Stimulated activated naive CD8-positive, alpha-beta T cell treated with anti-CD3 and anti-CD28 coated beads, Interleukin-15, Interleukin-2, amounts not matched to agents 100 ng/mL and 50 ng/mL, for 24 hours (primary cell): ENCODE data around the gene SLCO1A2.

Experiments used
- H3K27ac Mint-ChIP-seq: one replicate; pipeline ENCODE4 v1.8.0; 2021; ENCODE audit warnings: mild to moderate bottlenecking, mixed read lengths
- H3K27me3 Mint-ChIP-seq: one replicate; pipeline ENCODE4 v1.8.0; 2021; ENCODE audit warnings: mixed read lengths
- H3K36me3 Mint-ChIP-seq: one replicate; pipeline ENCODE4 v1.8.0; 2021; ENCODE audit warnings: low read depth, mixed read lengths
- H3K4me1 Mint-ChIP-seq: one replicate; pipeline ENCODE4 v1.8.0; 2021; ENCODE audit warnings: low read depth, mixed read lengths
- H3K4me3 Mint-ChIP-seq: one replicate; pipeline ENCODE4 v1.8.0; 2021; ENCODE audit warnings: mild to moderate bottlenecking, mixed read lengths
- H3K9me3 Mint-ChIP-seq: one replicate; pipeline ENCODE4 v1.8.0; 2021; ENCODE audit warnings: mixed read lengths

SLCO1A2 gene

GRCh38 chr12:21341769-21342168, 7.1 kb upstream of the SLCO1A2 start:
- H3K4me3 Mint-ChIP-seq: no peak overlapping the region
- H3K9me3 Mint-ChIP-seq: no peaks in the 10 kb centered on the region
- H3K36me3 Mint-ChIP-seq: no peaks in the 10 kb centered on the region
- H3K27ac Mint-ChIP-seq: no peak overlapping the region
- no peaks in the 10 kb centered on the region for H3K27me3 Mint-ChIP-seq
- H3K4me1 Mint-ChIP-seq: peaks cover 12% of the 10 kb centered on the region

GRCh38 chr12:21340403-21340802, 5.7 kb upstream of the SLCO1A2 start:
- no peaks in the 10 kb centered on the region for H3K9me3 Mint-ChIP-seq
- H3K27ac Mint-ChIP-seq: no peak overlapping the region
- H3K4me3 Mint-ChIP-seq: no peak overlapping the region
- no peaks in the 10 kb centered on the region for H3K36me3 Mint-ChIP-seq
- H3K27me3 Mint-ChIP-seq: no peaks in the 10 kb centered on the region
- H3K4me1 Mint-ChIP-seq: peaks cover 12% of the 10 kb centered on the region

GRCh38 chr12:21339921-21340320, 5.2 kb upstream of the SLCO1A2 start:
- H3K27me3 Mint-ChIP-seq: no peaks in the 10 kb centered on the region
- no peak overlapping the region for H3K27ac Mint-ChIP-seq
- no peak overlapping the region for H3K4me3 Mint-ChIP-seq
- H3K36me3 Mint-ChIP-seq: no peaks in the 10 kb centered on the region
- peaks cover 12% of the 10 kb centered on the region for H3K4me1 Mint-ChIP-seq
- H3K9me3 Mint-ChIP-seq: no peaks in the 10 kb centered on the region

- Mint-ChIP-seq H3K9me3 (no peaks in the 10 kb centered on the region), H3K27ac (no peak overlapping the region), H3K4me1 (peaks cover 12% of the 10 kb centered on the region), H3K27me3 (no peaks in the 10 kb centered on the region), H3K4me3 (no peak overlapping the region), H3K36me3 (no peaks in the 10 kb centered on the region)
Measured at GRCh38 chr12:21337959-21338744, 3.4 kb upstream of the SLCO1A2 start.

GRCh38 chr12:21337453-21337852, 2.7 kb upstream of the SLCO1A2 start:
- H3K4me1 Mint-ChIP-seq: peaks cover 12% of the 10 kb centered on the region
- no peak overlapping the region for H3K4me3 Mint-ChIP-seq
- no peak overlapping the region for H3K27ac Mint-ChIP-seq
- H3K27me3 Mint-ChIP-seq: no peaks in the 10 kb centered on the region
- H3K9me3 Mint-ChIP-seq: no peaks in the 10 kb centered on the region
- H3K36me3 Mint-ChIP-seq: no peaks in the 10 kb centered on the region

- no peaks in the 10 kb centered on the region for H3K36me3 Mint-ChIP-seq
- H3K9me3 Mint-ChIP-seq: peaks cover 3% of the 10 kb centered on the region
- H3K27me3 Mint-ChIP-seq: peaks cover 5% of the 10 kb centered on the region
- peaks cover 12% of the 10 kb centered on the region for H3K4me1 Mint-ChIP-seq
- H3K4me3 Mint-ChIP-seq: no peak overlapping the region
- no peak overlapping the region for H3K27ac Mint-ChIP-seq
Measured at GRCh38 chr12:21336656-21337055, 1.9 kb upstream of the SLCO1A2 start.

- H3K27me3 Mint-ChIP-seq: peaks cover 11% of the 10 kb centered on the region
- H3K36me3 Mint-ChIP-seq: no peaks in the 10 kb centered on the region
- no peak overlapping the region for H3K27ac Mint-ChIP-seq
- no peak overlapping the region for H3K4me3 Mint-ChIP-seq
- H3K4me1 Mint-ChIP-seq: no peaks in the 10 kb centered on the region
- H3K9me3 Mint-ChIP-seq: peaks cover 18% of the 10 kb centered on the region
Measured at GRCh38 chr12:21330682-21331253, 3.9 kb downstream of the SLCO1A2 start.

GRCh38 chr12:21328578-21328977, 6.1 kb downstream of the SLCO1A2 start:
- Mint-ChIP-seq H3K27me3 (peaks cover 11% of the 10 kb centered on the region), H3K4me1 (no peaks in the 10 kb centered on the region), H3K4me3 (no peak overlapping the region), H3K27ac (no peak overlapping the region), H3K9me3 (peaks cover 18% of the 10 kb centered on the region), H3K36me3 (no peaks in the 10 kb centered on the region)

GRCh38 chr12:21324551-21324950, 10.2 kb downstream of the SLCO1A2 start:
- no peaks in the 10 kb centered on the region for H3K4me1 Mint-ChIP-seq
- no peak overlapping the region for H3K4me3 Mint-ChIP-seq
- H3K27ac Mint-ChIP-seq: no peak overlapping the region
- H3K27me3 Mint-ChIP-seq: peaks cover 5% of the 10 kb centered on the region
- H3K9me3 Mint-ChIP-seq: peaks cover 6% of the 10 kb centered on the region
- no peaks in the 10 kb centered on the region for H3K36me3 Mint-ChIP-seq

GRCh38 chr12:21323736-21324135, 11.0 kb downstream of the SLCO1A2 start:
- Mint-ChIP-seq H3K36me3 (no peaks in the 10 kb centered on the region), H3K27ac (no peak overlapping the region), H3K9me3 (peaks cover 6% of the 10 kb centered on the region), H3K4me1 (no peaks in the 10 kb centered on the region), H3K27me3 (peaks cover 5% of the 10 kb centered on the region), H3K4me3 (no peak overlapping the region)

GRCh38 chr12:21308785-21309184, 25.9 kb downstream of the SLCO1A2 start:
- Mint-ChIP-seq H3K9me3 (no peaks in the 10 kb centered on the region), H3K4me3 (no peak overlapping the region), H3K4me1 (no peaks in the 10 kb centered on the region), H3K27me3 (peaks cover 12% of the 10 kb centered on the region), H3K27ac (no peak overlapping the region), H3K36me3 (no peaks in the 10 kb centered on the region)

GRCh38 chr12:21305661-21306060, 29.1 kb downstream of the SLCO1A2 start:
- Mint-ChIP-seq H3K9me3 (no peaks in the 10 kb centered on the region), H3K36me3 (no peaks in the 10 kb centered on the region), H3K4me3 (no peak overlapping the region), H3K4me1 (no peaks in the 10 kb centered on the region), H3K27me3 (peaks cover 15% of the 10 kb centered on the region), H3K27ac (no peak overlapping the region)

- no peaks in the 10 kb centered on the region for H3K36me3 Mint-ChIP-seq
- no peak overlapping the region for H3K4me3 Mint-ChIP-seq
- peaks cover 4% of the 10 kb centered on the region for H3K27me3 Mint-ChIP-seq
- no peaks in the 10 kb centered on the region for H3K9me3 Mint-ChIP-seq
- no peak overlapping the region for H3K27ac Mint-ChIP-seq
- H3K4me1 Mint-ChIP-seq: no peaks in the 10 kb centered on the region
Measured at GRCh38 chr12:21300632-21301031, 34.1 kb downstream of the SLCO1A2 start.

- Mint-ChIP-seq H3K4me1 (no peaks in the 10 kb centered on the region), H3K4me3 (no peak overlapping the region), H3K9me3 (no peaks in the 10 kb centered on the region), H3K27ac (no peak overlapping the region), H3K27me3 (peaks cover 10% of the 10 kb centered on the region), H3K36me3 (no peaks in the 10 kb centered on the region)
Measured at GRCh38 chr12:21296751-21297406, 37.8 kb downstream of the SLCO1A2 start.

GRCh38 chr12:21296348-21296747, 38.4 kb downstream of the SLCO1A2 start:
- H3K4me3 Mint-ChIP-seq: no peak overlapping the region
- H3K9me3 Mint-ChIP-seq: no peaks in the 10 kb centered on the region
- H3K27ac Mint-ChIP-seq: no peak overlapping the region
- no peaks in the 10 kb centered on the region for H3K36me3 Mint-ChIP-seq
- no peaks in the 10 kb centered on the region for H3K4me1 Mint-ChIP-seq
- peaks cover 10% of the 10 kb centered on the region for H3K27me3 Mint-ChIP-seq
